ENCODE results near the gene RPRD1A. TPM values are rescaled to one million over a fixed set of nuclear protein-coding genes. Genes with fewer than 3 reads are reported as not detected.

The RPRD1A gene
- total RNA-seq, 1 donor from 2014 or later, result 62.6 TPM

DNA sequence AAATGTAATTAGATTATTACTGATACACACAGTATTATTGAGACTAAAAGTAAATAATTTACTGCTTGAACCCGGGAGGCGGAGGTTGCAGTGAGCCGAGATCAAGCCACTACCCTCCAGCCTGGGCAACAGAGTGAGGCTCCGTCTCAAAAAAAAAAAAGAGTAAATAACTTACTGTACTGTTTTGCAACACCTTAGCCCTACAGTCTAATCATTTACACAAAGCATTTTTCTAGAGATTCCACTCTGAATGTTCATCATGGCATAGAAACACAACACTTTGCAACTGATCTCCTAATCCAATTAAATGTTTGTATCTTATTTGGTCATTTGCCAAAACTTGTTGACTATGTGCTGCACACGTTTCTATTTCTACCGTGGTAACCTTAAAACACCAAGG lies 118.3 kb downstream of the RPRD1A start:
- Mint-ChIP-seq H3K4me1 (ENCODE audit: low read depth, unreplicated experiment) (no peaks in the 10 kb centered on the region), H3K36me3 (ENCODE audit: low read depth, unreplicated experiment) (no peaks in the 10 kb centered on the region), H3K27ac (ENCODE audit: unreplicated experiment) (no peak overlapping the region), H3K27me3 (ENCODE audit: low read depth, unreplicated experiment) (peaks cover 9% of the 10 kb centered on the region), H3K4me3 (ENCODE audit: unreplicated experiment) (no peak overlapping the region), H3K9me3 (ENCODE audit: unreplicated experiment) (peaks cover 2% of the 10 kb centered on the region)
- no peak for TF ChIP-seq EZH2 (IDR thresholded peaks at IDR 0.05; ENCODE audit: insufficient read depth, low read length)
- TF ChIP-seq, protein P1, sequence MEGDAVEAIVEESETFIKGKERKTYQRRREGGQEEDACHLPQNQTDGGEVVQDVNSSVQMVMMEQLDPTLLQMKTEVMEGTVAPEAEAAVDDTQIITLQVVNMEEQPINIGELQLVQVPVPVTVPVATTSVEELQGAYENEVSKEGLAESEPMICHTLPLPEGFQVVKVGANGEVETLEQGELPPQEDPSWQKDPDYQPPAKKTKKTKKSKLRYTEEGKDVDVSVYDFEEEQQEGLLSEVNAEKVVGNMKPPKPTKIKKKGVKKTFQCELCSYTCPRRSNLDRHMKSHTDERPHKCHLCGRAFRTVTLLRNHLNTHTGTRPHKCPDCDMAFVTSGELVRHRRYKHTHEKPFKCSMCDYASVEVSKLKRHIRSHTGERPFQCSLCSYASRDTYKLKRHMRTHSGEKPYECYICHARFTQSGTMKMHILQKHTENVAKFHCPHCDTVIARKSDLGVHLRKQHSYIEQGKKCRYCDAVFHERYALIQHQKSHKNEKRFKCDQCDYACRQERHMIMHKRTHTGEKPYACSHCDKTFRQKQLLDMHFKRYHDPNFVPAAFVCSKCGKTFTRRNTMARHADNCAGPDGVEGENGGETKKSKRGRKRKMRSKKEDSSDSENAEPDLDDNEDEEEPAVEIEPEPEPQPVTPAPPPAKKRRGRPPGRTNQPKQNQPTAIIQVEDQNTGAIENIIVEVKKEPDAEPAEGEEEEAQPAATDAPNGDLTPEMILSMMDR (IDR thresholded peaks at IDR 0.05; ENCODE audit: insufficient read depth, low read depth, low read length), result no peak
- no peaks in the 10 kb centered on the region for H3K27me3 ChIP-seq (ENCODE audit: insufficient read depth, low read length)
- no peak overlapping the region for H3K4me2 ChIP-seq (ENCODE audit: low read length)
- DNase-seq (ENCODE audit: low read depth) (no peak), FAIRE-seq (no peak)
- no peak overlapping the region for H2AFZ ChIP-seq (ENCODE audit: low read depth, low read length)
- no peak overlapping the region for H3K4me3 ChIP-seq (ENCODE audit: insufficient read depth, low read depth, low read length)
- H3K27ac ChIP-seq (ENCODE audit: low read depth, low read length), result no peak overlapping the region
- H3K4me1 ChIP-seq (ENCODE audit: insufficient read depth, low read length), result peaks cover 2% of the 10 kb centered on the region
- H3K79me2 ChIP-seq (ENCODE audit: insufficient read depth, low read length), result no peaks in the 10 kb centered on the region
- H4K20me1 ChIP-seq (ENCODE audit: insufficient read depth, low read length), result no peaks in the 10 kb centered on the region
- H3K36me3 ChIP-seq (ENCODE audit: insufficient read depth, low read length), result no peaks in the 10 kb centered on the region
- no peak overlapping the region for H3K9ac ChIP-seq (ENCODE audit: low read length)
- no peaks in the 10 kb centered on the region for H3K9me3 ChIP-seq (ENCODE audit: insufficient read depth, low read depth, low read length)

GRCh38 chr18:35948080-35948479 lies 119.3 kb downstream of the RPRD1A start:
- TF ChIP-seq, protein P1 (IDR thresholded peaks at IDR 0.05; ENCODE audit: insufficient read depth, low read depth, low read length), result no peak
- TF ChIP-seq EZH2 (IDR thresholded peaks at IDR 0.05; ENCODE audit: insufficient read depth, low read length), result no peak
- H3K27ac ChIP-seq (ENCODE audit: low read depth, low read length), result no peak overlapping the region
- no peak overlapping the region for H3K4me3 ChIP-seq (ENCODE audit: insufficient read depth, low read depth, low read length)
- Mint-ChIP-seq H3K27ac (ENCODE audit: unreplicated experiment) (no peak overlapping the region), H3K27me3 (ENCODE audit: low read depth, unreplicated experiment) (peaks cover 9% of the 10 kb centered on the region), H3K36me3 (ENCODE audit: low read depth, unreplicated experiment) (no peaks in the 10 kb centered on the region), H3K4me3 (ENCODE audit: unreplicated experiment) (no peak overlapping the region), H3K4me1 (ENCODE audit: low read depth, unreplicated experiment) (no peaks in the 10 kb centered on the region), H3K9me3 (ENCODE audit: unreplicated experiment) (peaks cover 2% of the 10 kb centered on the region)
- H3K9ac ChIP-seq (ENCODE audit: low read length), result no peak overlapping the region
- no peaks in the 10 kb centered on the region for H4K20me1 ChIP-seq (ENCODE audit: insufficient read depth, low read length)
- H3K27me3 ChIP-seq (ENCODE audit: insufficient read depth, low read length), result no peaks in the 10 kb centered on the region
- no peak overlapping the region for H3K4me2 ChIP-seq (ENCODE audit: low read length)
- DNase-seq (ENCODE audit: low read depth) (no peak), FAIRE-seq (no peak)
- no peaks in the 10 kb centered on the region for H3K9me3 ChIP-seq (ENCODE audit: insufficient read depth, low read depth, low read length)
- H2AFZ ChIP-seq (ENCODE audit: low read depth, low read length), result no peak overlapping the region
- no peaks in the 10 kb centered on the region for H3K79me2 ChIP-seq (ENCODE audit: insufficient read depth, low read length)
- peaks cover 2% of the 10 kb centered on the region for H3K4me1 ChIP-seq (ENCODE audit: insufficient read depth, low read length)
- no peaks in the 10 kb centered on the region for H3K36me3 ChIP-seq (ENCODE audit: insufficient read depth, low read length)

DNA sequence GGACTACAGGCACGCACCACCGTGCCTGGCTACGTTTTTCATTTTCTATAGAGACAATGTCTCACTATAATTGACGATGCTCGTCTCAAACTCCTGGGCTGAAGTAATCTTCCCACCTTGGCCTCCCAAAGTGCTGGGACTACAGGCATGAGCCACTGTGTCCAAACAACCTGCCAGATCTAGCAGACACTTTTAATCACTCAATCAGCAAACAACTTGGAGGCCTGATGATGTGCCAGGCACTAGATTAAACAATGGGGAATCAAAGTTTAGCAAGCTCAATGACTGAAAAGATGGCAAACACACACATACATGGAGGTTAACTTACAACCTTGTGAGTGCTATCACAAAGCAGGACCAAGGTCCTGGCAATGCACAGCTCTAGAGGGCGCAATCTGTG lies 124.7 kb downstream of the RPRD1A start:
- H3K9me3 Mint-ChIP-seq (ENCODE audit: unreplicated experiment), result no peaks in the 10 kb centered on the region
- Histone ChIP-seq H3K4me2 (ENCODE audit: low read length) (no peak overlapping the region), H3K27me3 (ENCODE audit: insufficient read depth, low read length) (no peaks in the 10 kb centered on the region), H3K4me3 (ENCODE audit: insufficient read depth, low read depth, low read length) (no peak overlapping the region), H3K36me3 (ENCODE audit: insufficient read depth, low read length) (no peaks in the 10 kb centered on the region), H3K79me2 (ENCODE audit: insufficient read depth, low read length) (no peaks in the 10 kb centered on the region), H4K20me1 (ENCODE audit: insufficient read depth, low read length) (no peaks in the 10 kb centered on the region), H3K27ac (ENCODE audit: low read depth, low read length) (no peak overlapping the region), H3K9me3 (ENCODE audit: insufficient read depth, low read depth, low read length) (no peaks in the 10 kb centered on the region), H2AFZ (ENCODE audit: low read depth, low read length) (no peak overlapping the region), H3K4me1 (ENCODE audit: insufficient read depth, low read length) (no peaks in the 10 kb centered on the region), H3K9ac (ENCODE audit: low read length) (no peak overlapping the region)
- H3K27ac Mint-ChIP-seq (ENCODE audit: unreplicated experiment), result no peak overlapping the region
- no peak for TF ChIP-seq EZH2 (IDR thresholded peaks at IDR 0.05; ENCODE audit: insufficient read depth, low read length)
- TF ChIP-seq, protein P1 (IDR thresholded peaks at IDR 0.05; ENCODE audit: insufficient read depth, low read depth, low read length), result no peak
- DNase-seq (ENCODE audit: low read depth) (no peak), FAIRE-seq (no peak)
- H3K4me1 Mint-ChIP-seq (ENCODE audit: low read depth, unreplicated experiment), result peaks cover 4% of the 10 kb centered on the region
- H3K4me3 Mint-ChIP-seq (ENCODE audit: unreplicated experiment), result no peak overlapping the region
- no peaks in the 10 kb centered on the region for H3K27me3 Mint-ChIP-seq (ENCODE audit: low read depth, unreplicated experiment)
- no peaks in the 10 kb centered on the region for H3K36me3 Mint-ChIP-seq (ENCODE audit: low read depth, unreplicated experiment)

Measured in astrocyte (in vitro differentiated cells and primary cell).